HG03558 (cell line): ENCODE results near the gene ANKRD66.
"Not testable (repeated sequence)": the region's sequence is repeated elsewhere in the genome, so short reads cannot be mapped to it uniquely, and the experiment has no call there.

Source experiments
- ATAC-seq: cut with Tn5 transposase; IDR thresholded peaks from one replicate; pipeline ENCODE4 v1.9.1; 2021; ENCODE audit warnings: moderate number of reproducible peaks; ENCODE audit not compliant: unreplicated experiment; ENCODE audit errors: extremely low read depth

Gene ANKRD66

GRCh38 chr6:46746696-46747095 is at the start of gene ANKRD66:
Gene ANKRD66, plus strand, starts transcription at chr6:46746933. Its CDS starts 5,016 bp downstream, at chr6:46751949.
- no peak for ATAC-seq

GRCh38 chr6:46699970-46700369 is 46.8 kb upstream of the ANKRD66 start:
- ATAC-seq = no peak

GRCh38 chr6:46704562-46704961 is 42.2 kb upstream of the ANKRD66 start:
- ATAC-seq = no peak

DNA sequence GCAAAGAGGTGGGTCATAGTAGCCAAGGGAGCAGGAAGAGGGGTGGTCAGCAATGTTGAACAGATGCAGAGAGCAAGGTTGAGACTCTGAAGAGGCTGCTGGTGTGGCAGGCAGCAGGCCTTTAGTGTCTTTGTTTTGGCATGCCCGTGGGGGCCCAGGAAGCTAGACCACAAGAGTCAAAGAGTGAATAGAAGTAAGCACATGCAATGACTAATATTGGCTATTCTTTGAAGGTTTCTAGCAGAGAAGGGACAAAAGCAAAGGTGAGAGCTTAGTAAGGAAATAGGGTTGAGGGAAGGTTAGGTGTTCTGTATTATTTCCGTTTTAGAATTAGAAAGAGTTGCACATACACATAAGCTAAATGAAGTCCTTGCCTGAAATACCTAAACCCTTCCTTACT is 40.3 kb upstream of the ANKRD66 start:
- peak; percentile 64 for ATAC-seq

GRCh38 chr6:46711491-46711890 is 35.2 kb upstream of the ANKRD66 start:
- no peak for ATAC-seq

DNA sequence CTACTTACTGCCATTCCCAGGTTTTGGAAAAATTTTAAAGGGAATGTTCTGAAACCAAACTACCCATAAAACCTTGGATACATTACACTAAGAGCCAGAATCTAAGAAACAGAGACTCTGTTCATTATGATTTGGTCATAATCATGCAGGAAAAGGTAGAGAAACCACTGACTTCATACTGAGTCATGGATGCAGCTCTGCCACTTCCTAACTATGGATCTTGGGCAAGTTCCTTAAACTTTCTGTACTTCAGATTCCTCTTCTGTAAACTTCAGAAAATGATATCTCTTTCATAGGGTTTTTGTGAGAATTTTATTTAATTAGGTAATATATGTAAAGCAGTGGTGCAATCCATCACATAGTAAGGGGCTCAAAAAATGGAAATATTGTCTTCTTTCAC is 31.6 kb upstream of the ANKRD66 start:
- no peak for ATAC-seq

DNA sequence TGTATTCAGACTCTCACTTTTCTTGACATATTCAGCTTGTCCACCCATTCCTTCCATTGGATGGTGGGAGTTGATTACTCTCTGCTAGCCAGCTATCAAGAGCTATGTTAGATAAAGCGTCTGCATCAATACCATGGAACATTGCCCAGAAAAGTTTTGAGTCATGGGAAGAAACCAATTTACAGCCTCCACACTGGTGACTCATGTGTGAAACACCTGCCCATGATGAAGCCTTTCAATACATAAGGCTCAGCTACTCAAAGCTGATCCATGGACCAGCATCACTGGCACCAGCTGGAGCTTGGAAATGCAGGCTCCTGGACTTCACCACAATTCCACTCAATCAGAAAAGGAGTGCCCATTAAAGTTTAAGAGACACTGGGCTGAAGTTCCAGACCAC is 27.6 kb upstream of the ANKRD66 start:
- ATAC-seq = no peak

- ATAC-seq = no peak
These were observed 26.3 kb upstream of the ANKRD66 start for GRCh38 chr6:46720401-46720800.

- ATAC-seq = no peak
These were observed 16.9 kb upstream of the ANKRD66 start for GRCh38 chr6:46729787-46730326.

GRCh38 chr6:46730921-46731461 is 15.7 kb upstream of the ANKRD66 start:
- ATAC-seq = no peak

DNA sequence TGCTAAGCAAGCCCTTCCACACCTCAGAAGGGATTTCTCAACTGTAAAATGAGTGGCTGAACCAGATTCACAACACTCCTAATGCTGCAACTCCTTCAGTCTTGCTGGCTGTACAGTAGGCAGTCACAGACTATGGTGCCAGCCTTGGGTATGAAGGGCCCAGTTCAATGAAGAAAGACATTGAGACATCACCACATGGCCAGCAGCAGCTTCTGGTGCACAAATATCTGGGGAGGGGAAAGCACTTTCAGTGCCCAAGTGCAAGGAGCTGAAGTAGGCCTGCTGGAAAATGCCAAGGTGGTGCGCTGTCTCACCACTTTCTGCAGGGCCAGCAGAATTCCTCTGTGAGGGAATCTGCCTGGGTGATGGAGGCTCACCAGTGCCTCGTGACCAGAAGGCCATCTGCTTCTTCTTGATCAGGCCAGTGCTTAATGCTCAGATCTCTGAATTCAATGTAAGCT is 13.4 kb upstream of the ANKRD66 start:
- ATAC-seq = no peak

DNA sequence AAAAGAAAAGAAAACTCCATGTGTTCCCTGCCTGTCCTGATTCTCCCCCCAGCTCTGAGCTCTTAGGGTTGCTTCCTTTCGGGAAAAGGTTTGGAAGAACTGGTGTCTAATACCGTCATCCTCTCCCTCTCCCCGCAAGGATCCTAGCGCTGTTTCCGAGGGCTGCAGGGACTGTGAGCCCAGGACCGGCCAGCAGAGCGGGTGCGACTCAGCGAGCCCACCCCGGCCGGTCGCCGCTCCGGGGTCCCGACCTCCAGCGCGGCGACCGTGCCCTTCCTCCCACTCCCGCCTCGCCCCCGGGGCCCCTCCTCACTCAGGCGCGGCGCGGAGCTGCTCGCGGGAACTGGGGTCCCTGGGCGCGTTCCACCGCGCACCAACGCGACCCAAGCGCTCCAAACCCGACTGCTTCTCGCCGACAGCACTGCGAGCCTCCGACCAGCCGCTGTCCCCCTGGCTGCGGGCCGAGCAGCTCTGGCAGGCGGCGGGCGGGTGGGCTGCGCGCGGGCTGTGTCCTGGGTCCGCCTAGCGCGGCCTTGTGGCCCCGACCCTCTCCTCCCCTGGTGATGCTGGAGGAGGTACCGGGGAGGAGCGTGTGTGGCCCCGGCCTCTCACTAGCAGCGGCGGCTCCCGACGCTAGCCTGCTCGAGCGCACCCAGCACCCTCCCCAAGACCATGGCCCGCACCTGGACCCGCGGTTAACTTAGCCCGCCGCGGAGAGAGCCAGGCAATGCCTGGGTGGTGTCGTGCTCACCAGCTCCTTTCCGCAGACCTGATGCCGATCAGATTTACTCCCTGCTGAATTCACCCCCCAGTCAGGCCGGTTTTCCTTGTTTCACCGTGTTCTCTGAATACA is 11.6 kb upstream of the ANKRD66 start, which contains the start of gene PLA2G7:
TSS of gene PLA2G7 (minus strand) at position 509 of the 853 bp plus-strand sequence. CDS start 12,484 bp downstream, outside the sequence.
- ATAC-seq = no peak

GRCh38 chr6:46735720-46736031 is 11.1 kb upstream of the ANKRD66 start:
- no peak for ATAC-seq

- no peak for ATAC-seq
These were observed 9.8 kb upstream of the ANKRD66 start for GRCh38 chr6:46736906-46737305.

DNA sequence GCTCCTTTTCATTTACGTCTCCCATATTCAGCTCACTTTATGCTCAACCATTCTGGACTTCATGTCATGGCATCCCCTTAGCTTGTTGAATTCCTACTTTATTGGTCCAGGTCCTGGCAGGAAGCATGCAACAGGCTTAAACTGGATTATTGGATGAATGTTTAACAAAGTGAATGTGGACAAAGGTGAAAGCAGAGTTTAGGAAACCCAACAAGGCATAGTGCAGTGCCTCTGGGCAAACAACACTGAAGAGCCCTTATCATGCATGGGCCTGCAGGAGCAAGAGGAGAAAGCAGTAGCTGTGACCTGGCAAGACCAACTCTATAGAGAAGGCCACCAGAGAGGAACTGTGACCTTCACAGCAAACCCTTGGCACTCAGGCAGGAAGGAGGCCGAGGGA is 5.3 kb upstream of the ANKRD66 start:
- no peak for ATAC-seq

- no peak for ATAC-seq
These were observed 4.8 kb upstream of the ANKRD66 start for GRCh38 chr6:46741910-46742309.

DNA sequence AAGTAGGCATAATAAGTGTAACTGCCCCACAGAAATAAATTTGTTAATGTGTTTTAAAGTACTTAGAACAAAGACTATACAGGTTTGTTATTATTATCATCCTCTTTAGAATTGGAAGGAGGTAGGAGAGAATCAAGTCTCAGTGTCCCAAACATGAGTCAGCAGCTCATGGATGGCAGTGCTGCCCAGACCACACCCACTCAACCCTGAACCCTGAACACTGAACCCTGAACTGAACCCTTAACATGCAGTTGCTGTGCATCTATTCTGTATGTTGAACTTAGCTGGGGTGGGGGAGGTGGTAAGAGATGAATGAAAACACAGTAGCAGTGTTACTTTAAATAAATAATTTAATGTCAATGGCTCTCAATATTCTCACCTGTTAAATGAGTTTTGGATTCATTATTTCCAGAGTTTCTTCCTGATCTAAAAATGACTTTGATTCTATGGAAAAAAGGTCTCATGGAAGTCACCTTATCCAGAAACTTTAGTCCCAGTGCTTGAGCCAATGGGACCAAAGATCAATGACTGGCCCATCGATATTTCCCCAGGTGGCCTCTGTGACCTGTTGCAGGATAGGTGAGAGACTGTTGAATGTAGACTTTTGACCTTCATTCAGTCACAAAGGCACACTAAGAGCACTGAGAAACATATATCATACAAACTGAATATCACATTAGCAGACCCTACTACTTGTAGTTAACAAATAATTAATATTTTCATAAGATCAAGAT is 3.1 kb upstream of the ANKRD66 start:
- ATAC-seq = no peak

DNA sequence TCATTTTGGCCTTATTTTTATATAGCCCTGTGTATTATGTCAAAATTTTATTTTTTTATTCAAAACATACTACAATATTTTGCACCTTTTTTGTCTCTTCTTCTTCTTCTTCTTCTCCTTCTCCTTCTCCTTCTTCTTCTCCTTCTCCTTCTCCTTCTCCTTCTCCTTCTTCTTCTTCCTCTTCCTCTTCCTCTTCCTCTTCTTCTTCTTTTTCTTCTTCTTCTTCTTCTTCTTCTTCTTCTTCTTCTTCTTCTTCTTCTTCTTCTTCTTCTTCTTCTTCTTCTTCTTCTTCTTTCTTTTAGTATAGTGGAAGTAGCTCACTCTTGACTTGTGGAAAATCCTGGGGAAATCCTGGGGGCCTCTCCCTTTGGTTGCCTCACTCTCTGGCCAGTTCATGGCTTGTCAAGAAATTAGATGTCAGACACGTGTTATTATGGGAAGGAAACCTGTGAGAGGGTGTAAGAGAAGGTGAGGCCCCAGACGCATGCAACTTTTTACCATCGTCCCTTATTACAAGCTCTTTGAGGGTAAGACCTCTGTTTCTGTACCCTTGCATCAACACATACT is 2.5 kb upstream of the ANKRD66 start:
- ATAC-seq = not testable (repeated sequence)

GRCh38 chr6:46745973-46746372 is 760 bp upstream of the ANKRD66 start:
- no peak for ATAC-seq

- no peak for ATAC-seq
These were observed 2.3 kb downstream of the ANKRD66 start for GRCh38 chr6:46748940-46749503.
